PC-3 (cell line): ENCODE data around the gene MAPK8. TPM values are rescaled to one million over a fixed set of nuclear protein-coding genes. Genes with fewer than 3 reads are reported as not detected.

Source experiments
- ATAC-seq: fragments of 200-7000 bp; cut with Tn5 transposase; 2 replicates; pipeline ENCODE4 v1.9.1; 2020; ENCODE audit warnings: mild to moderate bottlenecking, moderate library complexity
- BruUV-seq: library from RNA; stranded (reverse); fragments of 400-500 nt; replicated peaks from 2 replicates; lab custom pipeline; 2021; lab: Mats Ljungman, UMichigan
- CTCF ChIA-PET: fragments of 300-600 bp; sonication (Branson Sonifier 250); formaldehyde crosslinking; loops from one replicate; lab custom pipeline; 2022; ENCODE audit warnings: antibody characterized with exemption; lab: Charles Lee
- POLR2A ChIA-PET: fragments of 300-600 bp; sonication (Branson Sonifier 250); formaldehyde crosslinking; loops from one replicate; lab custom pipeline; 2022; ENCODE audit warnings: antibody characterized with exemption; ENCODE audit not compliant: unreplicated experiment; lab: Charles Lee
- DNase-seq: peaks from one replicate; pipeline ENCODE4 v3.0.0-alpha.2; 2015
- H2AFZ ChIP-seq: fragments of 300-600 bp; sonication (generic); 2 replicates; pipeline ENCODE4 v1.6.0; 2016; ENCODE audit warnings: antibody characterized with exemption, low read length
- H3F3A ChIP-seq: fragments of 300-600 bp; sonication (generic); one replicate; pipeline ENCODE4 v1.6.0; 2017; ENCODE audit warnings: antibody characterized with exemption, low read length, control low read depth, mild to moderate bottlenecking; ENCODE audit not compliant: unreplicated experiment
- H3K27ac ChIP-seq: fragments of 300-600 bp; sonication (generic); 2 replicates; pipeline ENCODE4 v1.5.1; 2016; ENCODE audit warnings: mild to moderate bottlenecking, low read length
- H3K27me3 ChIP-seq: fragments of 300-600 bp; sonication (generic); 2 replicates; pipeline ENCODE4 v1.6.1; 2016; ENCODE audit warnings: low read length, mixed read lengths
- H3K36me3 ChIP-seq: fragments of 300-600 bp; sonication (generic); 2 replicates; pipeline ENCODE4 v1.6.1; 2016; ENCODE audit warnings: low read depth, mixed run types, low read length, mixed read lengths
- H3K4me1 ChIP-seq: fragments of 300-600 bp; sonication (generic); 2 replicates; pipeline ENCODE4 v1.5.1; 2016; ENCODE audit warnings: low read length; ENCODE audit not compliant: insufficient read depth
- H3K4me2 ChIP-seq: fragments of 300-600 bp; sonication (generic); 2 replicates; pipeline ENCODE4 v1.6.0; 2016; ENCODE audit warnings: low read length
- H3K4me3 ChIP-seq: fragments of 300-600 bp; sonication (generic); 2 replicates; pipeline ENCODE4 v1.5.1; 2016; ENCODE audit warnings: mild to moderate bottlenecking, low read length, mixed read lengths
- H3K79me2 ChIP-seq: fragments of 300-600 bp; sonication (generic); 2 replicates; pipeline ENCODE4 v1.6.1; 2017; ENCODE audit warnings: low read length, mixed read lengths
- H3K9ac ChIP-seq: fragments of 300-600 bp; sonication (generic); 2 replicates; pipeline ENCODE4 v1.6.0; 2016; ENCODE audit warnings: mild to moderate bottlenecking, low read length
- H3K9me2 ChIP-seq: fragments of 300-600 bp; sonication (generic); replicated peaks from 2 replicates; pipeline ENCODE4 v1.6.1; 2016; ENCODE audit warnings: mixed run types, low read length, mixed read lengths
- H3K9me3 ChIP-seq: fragments of 300-600 bp; sonication (generic); 2 replicates; pipeline ENCODE4 v1.6.1; 2016; ENCODE audit warnings: low read length, mixed read lengths
- H4K20me1 ChIP-seq: fragments of 300-600 bp; sonication (generic); 2 replicates; pipeline ENCODE4 v1.6.1; 2016; ENCODE audit warnings: low read length, mixed read lengths
- CTCF ChIP-seq: fragments of 300-600 bp; sonication (generic); conservative IDR thresholded peaks from 2 replicates; pipeline ENCODE4 v1.5.1; 2017; ENCODE audit warnings: antibody characterized with exemption, low read depth, mild to moderate bottlenecking, low read length
- EZH2 ChIP-seq: fragments of 300-600 bp; sonication (generic); IDR thresholded peaks from one replicate; pipeline ENCODE4 v1.6.1; 2017; ENCODE audit warnings: antibody characterized with exemption, mild to moderate bottlenecking, low read length; ENCODE audit not compliant: unreplicated experiment
- EZH2phosphoT487 ChIP-seq: fragments of 300-600 bp; sonication (generic); IDR thresholded peaks from 2 replicates; pipeline ENCODE4 v1.6.1; 2018; ENCODE audit warnings: mild to moderate bottlenecking, antibody characterized with exemption, low read length, borderline replicate concordance
- intact Hi-C: fragments of 100-400 bp; cut with micrococcal nuclease; formaldehyde crosslinking; loops from 2 replicates; pipeline ENCODE4 v1.9.0; 2023
- total RNA-seq: library from RNA; depleted of rRNA; stranded (reverse); fragments of >200 nt; gene quantifications from 2 replicates; pipeline ENCODE4 v1.2.3, GENCODE V29; 2014

Gene MAPK8
- total RNA-seq, 1 experiment from 2014 or later: 26.6 TPM

GRCh38 chr10:48282829-48283228 lies 23.6 kb upstream of the MAPK8 start:
- Histone ChIP-seq H2AFZ (no peak overlapping the region), H3K4me1 (no peaks in the 10 kb centered on the region), H3K27ac (no peak overlapping the region), H3K79me2 (no peaks in the 10 kb centered on the region), H4K20me1 (no peaks in the 10 kb centered on the region), H3K4me2 (no peak overlapping the region), H3K9me2 (no peaks in the 10 kb centered on the region), H3K4me3 (no peak overlapping the region), H3K36me3 (no peaks in the 10 kb centered on the region), H3K9me3 (no peaks in the 10 kb centered on the region), H3K9ac (no peak overlapping the region), H3F3A (no peaks in the 10 kb centered on the region), H3K27me3 (no peaks in the 10 kb centered on the region; the same call in 1 of the 2 replicates)
- no TSS peak for BruUV-seq
- TF ChIP-seq CTCF (no peak), EZH2phosphoT487 (no peak), EZH2 (no peak)
- intact Hi-C loops: no loop called here
- ATAC-seq: no peak
- DNase-seq: no peak
- ChIA-PET POLR2A (no interaction called here), CTCF (no interaction called here)

GRCh38 chr10:48284002-48284546 lies 22.4 kb upstream of the MAPK8 start:
- no peak overlapping the region for H3K9ac ChIP-seq
- no peaks in the 10 kb centered on the region for H3K4me1 ChIP-seq
- H3K36me3 ChIP-seq: no peaks in the 10 kb centered on the region
- BruUV-seq: no TSS peak
- H3K27ac ChIP-seq: no peak overlapping the region
- CTCF ChIA-PET: no interaction called here
- no peaks in the 10 kb centered on the region for H3K79me2 ChIP-seq
- no peaks in the 10 kb centered on the region for H4K20me1 ChIP-seq
- H3K4me2 ChIP-seq: no peak overlapping the region
- no peaks in the 10 kb centered on the region for H3K9me3 ChIP-seq
- no peaks in the 10 kb centered on the region; the same call in 1 of the 2 replicates for H3K27me3 ChIP-seq
- no peaks in the 10 kb centered on the region for H3K9me2 ChIP-seq
- no peak for DNase-seq
- no peak overlapping the region for H2AFZ ChIP-seq
- no peak for ATAC-seq
- TF ChIP-seq EZH2: no peak
- TF ChIP-seq EZH2phosphoT487: no peak
- no peak for TF ChIP-seq CTCF
- intact Hi-C loops: no loop called here
- no peak overlapping the region for H3K4me3 ChIP-seq
- POLR2A ChIA-PET: no interaction called here
- no peaks in the 10 kb centered on the region for H3F3A ChIP-seq

- Histone ChIP-seq H3K9me2 (no peaks in the 10 kb centered on the region), H2AFZ (no peak overlapping the region), H3K36me3 (no peaks in the 10 kb centered on the region), H3K27ac (no peak overlapping the region), H4K20me1 (no peaks in the 10 kb centered on the region), H3K4me2 (no peak overlapping the region), H3K4me1 (no peaks in the 10 kb centered on the region), H3K9me3 (no peaks in the 10 kb centered on the region), H3K4me3 (no peak overlapping the region), H3K27me3 (no peaks in the 10 kb centered on the region; the same call in 1 of the 2 replicates), H3K79me2 (no peaks in the 10 kb centered on the region), H3F3A (no peaks in the 10 kb centered on the region), H3K9ac (no peak overlapping the region)
- TF ChIP-seq CTCF (no peak), EZH2 (no peak), EZH2phosphoT487 (no peak)
- ChIA-PET POLR2A (no interaction called here), CTCF (no interaction called here)
- intact Hi-C loops: no loop called here
- no TSS peak for BruUV-seq
- no peak for ATAC-seq
- no peak for DNase-seq
These were observed 21.7 kb upstream of the MAPK8 start for GRCh38 chr10:48284811-48285210.
